NCI-H128 (cell line): ENCODE data around the gene TTYH1.

Experiments
- DNase-seq: peaks from one replicate; lab custom pipeline; 2025; ENCODE audit not compliant: unreplicated experiment; lab: John Stamatoyannopoulos, UW

The TTYH1 gene

GRCh38 chr19:54421521-54421920 lies 6.3 kb downstream of the TTYH1 start:
- DNase-seq, result no peak

GRCh38 chr19:54422136-54422535 lies 6.9 kb downstream of the TTYH1 start:
- no peak for DNase-seq

GRCh38 chr19:54424201-54424600 lies 8.9 kb downstream of the TTYH1 start:
- DNase-seq, result no peak

DNA sequence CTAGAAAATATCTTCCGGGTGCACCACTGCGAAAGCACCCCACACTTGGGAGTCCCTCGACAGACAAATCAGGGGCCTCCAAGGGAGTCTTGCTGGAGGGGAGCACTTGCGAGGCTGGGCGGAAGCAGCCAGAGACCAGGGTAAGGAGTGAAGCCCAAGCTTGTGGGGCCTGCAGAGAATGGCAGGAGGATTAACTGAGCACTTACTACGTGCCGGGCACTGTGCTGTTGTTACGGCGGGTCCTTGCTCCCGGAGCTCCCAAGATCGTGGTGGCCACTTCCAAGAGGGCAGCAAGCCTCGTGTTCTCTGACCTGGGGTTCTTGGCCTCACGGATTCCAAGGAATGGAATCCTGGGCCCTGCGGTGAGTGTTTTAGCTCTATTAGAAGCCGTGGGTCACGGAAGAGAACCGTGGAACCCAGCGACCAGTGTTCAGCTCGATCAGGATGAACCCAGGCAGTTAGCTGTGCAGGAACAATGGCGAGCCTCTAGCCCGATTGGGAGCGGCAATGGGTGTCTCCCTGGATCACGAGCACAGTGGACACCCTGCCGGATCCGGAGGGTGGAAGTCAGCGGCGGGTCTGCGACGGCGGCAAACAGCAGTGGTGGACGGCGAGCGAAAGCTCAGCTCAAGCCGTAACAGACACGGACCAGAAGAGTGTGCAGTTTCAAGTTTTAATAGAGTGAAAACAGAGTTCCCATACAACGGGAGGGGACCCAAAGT lies 9.6 kb downstream of the TTYH1 start:
- no peak for DNase-seq

DNA sequence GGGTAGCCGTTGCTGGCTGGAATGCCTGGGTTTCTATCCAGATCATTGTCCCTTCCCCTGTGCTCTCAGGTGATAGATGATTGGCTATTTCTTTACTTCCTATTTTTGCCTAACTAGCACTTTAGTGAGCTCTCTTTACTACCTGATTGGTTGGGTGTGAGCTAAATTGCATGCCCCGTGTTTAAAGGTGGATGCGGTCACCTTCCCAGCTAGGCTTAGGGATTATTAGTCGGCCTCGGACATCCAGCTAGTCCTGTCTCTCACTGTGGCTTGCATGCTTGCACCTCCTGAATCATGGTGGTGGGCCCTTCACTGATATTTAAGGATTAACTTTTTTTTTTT lies 10.1 kb downstream of the TTYH1 start:
- DNase-seq, result no peak

- no peak for DNase-seq
Measured at GRCh38 chr19:54426291-54426931, 11.1 kb downstream of the TTYH1 start.

- DNase-seq, result no peak
Measured at GRCh38 chr19:54427586-54427985, 12.3 kb downstream of the TTYH1 start.

GRCh38 chr19:54428323-54429175 lies 13.3 kb downstream of the TTYH1 start:
- no peak for DNase-seq

DNA sequence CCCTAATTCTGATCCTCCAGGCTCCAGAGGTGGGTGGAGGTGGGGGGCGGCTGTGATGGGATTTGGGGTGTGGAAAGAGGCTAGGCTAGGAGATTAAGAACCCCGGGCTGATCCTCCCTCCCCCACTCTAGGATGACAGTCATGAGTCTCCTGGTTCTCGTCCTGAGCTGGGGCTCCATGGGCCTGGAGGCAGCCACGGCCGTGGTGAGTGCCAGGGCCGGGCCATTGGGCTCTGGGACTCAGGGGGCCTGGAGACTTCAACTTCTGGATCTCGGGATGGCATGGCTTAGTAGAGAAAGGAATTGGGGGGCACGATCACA lies 13.9 kb downstream of the TTYH1 start:
- DNase-seq, result no peak

DNA sequence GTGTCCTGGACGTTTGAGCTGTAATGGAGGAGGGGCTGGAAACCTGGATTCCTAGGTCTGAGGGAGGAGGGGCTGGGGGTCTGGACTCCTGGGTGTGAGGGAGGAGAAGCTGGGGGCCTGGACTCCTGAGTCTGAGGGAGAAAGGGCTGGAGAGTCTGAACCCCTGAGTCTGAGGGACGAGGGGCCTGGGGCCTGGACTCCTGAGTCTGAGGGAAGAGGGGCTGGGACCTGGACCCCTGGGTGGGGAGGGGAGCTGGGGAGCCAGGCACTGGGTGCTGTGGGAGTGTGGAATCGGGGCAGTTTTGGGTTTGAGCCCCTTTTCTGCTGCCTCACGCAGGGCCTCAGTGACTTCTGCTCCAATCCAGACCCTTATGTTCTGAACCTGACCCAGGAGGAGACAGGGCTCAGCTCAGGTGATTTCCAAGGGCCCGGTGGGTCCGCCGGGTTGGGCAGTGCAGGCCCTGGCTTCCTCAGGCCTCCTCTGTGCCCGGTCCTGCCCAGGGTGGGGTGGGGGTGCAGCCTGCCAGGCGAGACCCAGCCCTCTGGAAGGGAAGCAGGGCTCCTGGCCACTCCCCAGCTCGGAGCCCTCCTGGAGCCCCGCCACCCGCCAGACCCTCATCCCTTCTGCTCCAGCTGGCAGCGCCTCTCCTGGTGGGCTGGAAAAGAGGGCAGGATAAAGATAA lies 14.4 kb downstream of the TTYH1 start:
- DNase-seq, result no peak

GRCh38 chr19:54430306-54431254 lies 15.3 kb downstream of the TTYH1 start:
- DNase-seq, result no peak

- no peak for DNase-seq
Measured at GRCh38 chr19:54431255-54431838, 16.1 kb downstream of the TTYH1 start.

GRCh38 chr19:54432144-54432738 lies 17.0 kb downstream of the TTYH1 start:
- no peak for DNase-seq

DNA sequence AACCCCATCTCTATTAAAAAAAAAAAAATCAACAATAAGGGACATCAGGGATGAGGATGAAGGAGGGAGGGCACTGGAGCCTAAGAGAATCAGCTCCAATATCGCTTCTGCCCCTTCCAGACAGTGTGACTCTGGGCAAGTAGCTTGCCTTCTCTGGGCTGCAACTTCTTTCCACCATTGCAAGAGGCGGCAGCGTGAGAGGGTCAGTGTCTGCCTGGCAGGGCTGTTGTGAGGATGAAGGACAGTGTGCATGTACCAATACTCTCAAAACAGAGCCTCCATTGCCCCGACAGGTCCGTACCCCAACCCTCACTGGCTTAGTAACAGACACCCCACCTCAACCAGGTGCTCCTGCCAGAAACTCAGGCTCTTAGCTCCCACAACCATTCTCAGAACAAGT lies 18.4 kb downstream of the TTYH1 start:
- no peak for DNase-seq

GRCh38 chr19:54434112-54434872 lies 19.0 kb downstream of the TTYH1 start:
- DNase-seq, result no peak

GRCh38 chr19:54434873-54435214 lies 19.6 kb downstream of the TTYH1 start:
- no peak for DNase-seq

DNA sequence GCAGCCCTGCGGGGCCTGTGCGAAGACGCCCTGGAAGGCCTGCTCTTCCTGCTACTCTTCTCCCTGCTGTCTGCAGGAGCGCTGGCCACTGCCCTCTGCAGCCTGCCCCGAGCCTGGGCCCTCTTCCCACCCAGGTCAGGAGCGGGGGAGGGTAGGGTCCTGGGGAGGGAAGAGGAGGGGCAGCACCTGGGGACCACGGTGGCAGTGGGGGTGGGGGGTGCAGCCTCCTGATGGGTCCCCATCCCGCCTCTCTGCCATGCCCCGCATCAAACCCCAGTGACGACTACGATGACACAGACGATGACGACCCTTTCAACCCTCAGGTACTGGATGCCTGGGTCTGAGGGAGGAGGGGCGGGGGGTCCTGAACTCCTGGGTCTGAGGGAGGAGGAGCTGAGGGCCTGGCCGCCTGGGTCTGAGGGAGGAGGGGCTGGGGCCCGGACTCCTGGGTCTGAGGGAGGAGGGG lies 20.3 kb downstream of the TTYH1 start:
- no peak for DNase-seq

GRCh38 chr19:54436031-54436523 lies 20.8 kb downstream of the TTYH1 start:
- DNase-seq, result no peak
